ENCODE results near the gene GABBR2. TPM values are rescaled to one million over a fixed set of nuclear protein-coding genes. Genes with fewer than 3 reads are reported as not detected.

GABBR2 gene
- total and polyA plus RNA-seq, 5 experiments from 2014 or later = not detected

GRCh38 chr9:98738741-98739140, 30.0 kb upstream of the GABBR2 start:
- POLR2A ChIA-PET = no interaction called here
- DNase-seq (no peak), ATAC-seq (no peak)
- Mint-ChIP-seq H3K27ac (peak overlapping the region in 1 of 10 donors; percentile 21), H3K4me1 (no peaks in the 10 kb centered on the region), H3K9me3 (peaks cover 0 to 17% (median 5%) of the 10 kb centered on the region in 9 donors), H3K4me3 (no peak overlapping the region), H3K36me3 (peaks cover 19 to 63% (median 56%) of the 10 kb centered on the region in 3 donors), H3K27me3 (no peaks in the 10 kb centered on the region)

- POLR2A ChIA-PET = no interaction called here
- H3K4me3 Mint-ChIP-seq = no peak overlapping the region
- H3K27me3 Mint-ChIP-seq = no peaks in the 10 kb centered on the region
- H3K36me3 Mint-ChIP-seq = peaks cover 19 to 61% (median 42%) of the 10 kb centered on the region in 3 donors
- ATAC-seq (no peak), DNase-seq (no peak)
- H3K4me1 Mint-ChIP-seq = no peaks in the 10 kb centered on the region
- no peak overlapping the region for H3K27ac Mint-ChIP-seq
- peaks cover 0 to 17% (median 5%) of the 10 kb centered on the region in 9 donors for H3K9me3 Mint-ChIP-seq
These were observed 27.5 kb upstream of the GABBR2 start for GRCh38 chr9:98736226-98736625.

GRCh38 chr9:98732801-98733200, 24.1 kb upstream of the GABBR2 start:
- H3K27ac Mint-ChIP-seq = no peak overlapping the region
- peaks cover 0 to under 1% (median 0%) of the 10 kb centered on the region in 9 donors for H3K9me3 Mint-ChIP-seq
- POLR2A ChIA-PET = no interaction called here
- peaks cover 5 to 36% (median 19%) of the 10 kb centered on the region in 3 donors for H3K36me3 Mint-ChIP-seq
- no peak for DNase-seq
- H3K4me3 Mint-ChIP-seq = no peak overlapping the region
- H3K27me3 Mint-ChIP-seq = no peaks in the 10 kb centered on the region
- H3K4me1 Mint-ChIP-seq = no peaks in the 10 kb centered on the region
- no peak for ATAC-seq

GRCh38 chr9:98732091-98732490, 23.4 kb upstream of the GABBR2 start:
- no peak overlapping the region for H3K4me3 Mint-ChIP-seq
- no peak for ATAC-seq
- H3K9me3 Mint-ChIP-seq = no peaks in the 10 kb centered on the region
- peaks cover 0 to 4% (median 0%) of the 10 kb centered on the region in 5 donors for H3K27me3 Mint-ChIP-seq
- POLR2A ChIA-PET = no interaction called here
- DNase-seq = no peak
- H3K27ac Mint-ChIP-seq = peak overlapping the region in 2 of 10 donors; percentile 29 to 73
- H3K4me1 Mint-ChIP-seq = peaks cover 0 to 2% (median 0%) of the 10 kb centered on the region in 4 donors
- H3K36me3 Mint-ChIP-seq = peaks cover 0 to 29% (median 12%) of the 10 kb centered on the region in 3 donors

GRCh38 chr9:98730871-98731270, 22.1 kb upstream of the GABBR2 start:
- POLR2A ChIA-PET = no interaction called here
- H3K4me3 Mint-ChIP-seq = no peak overlapping the region
- H3K27ac Mint-ChIP-seq = no peak overlapping the region
- peaks cover 0 to 17% (median 1%) of the 10 kb centered on the region in 3 donors for H3K36me3 Mint-ChIP-seq
- H3K4me1 Mint-ChIP-seq = peaks cover 0 to 13% (median 0%) of the 10 kb centered on the region in 4 donors
- DNase-seq = no peak
- no peak for ATAC-seq
- H3K9me3 Mint-ChIP-seq = no peaks in the 10 kb centered on the region
- peaks cover 0 to 11% (median 2%) of the 10 kb centered on the region in 5 donors for H3K27me3 Mint-ChIP-seq

GRCh38 chr9:98728500-98728899, 19.8 kb upstream of the GABBR2 start:
- no peak overlapping the region for H3K4me3 Mint-ChIP-seq
- POLR2A ChIA-PET = no interaction called here
- DNase-seq (no peak), ATAC-seq (no peak)
- peaks cover 0 to 13% (median 0%) of the 10 kb centered on the region in 4 donors for H3K4me1 Mint-ChIP-seq
- H3K27ac Mint-ChIP-seq = no peak overlapping the region
- peaks cover 0 to 11% (median 4%) of the 10 kb centered on the region in 9 donors for H3K9me3 Mint-ChIP-seq
- H3K36me3 Mint-ChIP-seq = peaks cover 0 to 10% (median under 1%) of the 10 kb centered on the region in 3 donors
- peaks cover 4 to 23% (median 14%) of the 10 kb centered on the region in 5 donors for H3K27me3 Mint-ChIP-seq

GRCh38 chr9:98727428-98727827, 18.7 kb upstream of the GABBR2 start:
- H3K36me3 Mint-ChIP-seq = peaks cover 0 to 18% (median 0%) of the 10 kb centered on the region in 3 donors
- peaks cover 0 to 13% (median 0%) of the 10 kb centered on the region in 4 donors for H3K4me1 Mint-ChIP-seq
- no peak for ATAC-seq
- peaks cover 0 to 18% (median 4%) of the 10 kb centered on the region in 9 donors for H3K9me3 Mint-ChIP-seq
- POLR2A ChIA-PET = no interaction called here
- no peak overlapping the region for H3K4me3 Mint-ChIP-seq
- H3K27ac Mint-ChIP-seq = no peak overlapping the region
- peaks cover 11 to 34% (median 19%) of the 10 kb centered on the region in 5 donors for H3K27me3 Mint-ChIP-seq
- DNase-seq = no peak

GRCh38 chr9:98726735-98727134, 18.0 kb upstream of the GABBR2 start:
- H3K4me1 Mint-ChIP-seq = peaks cover 0 to 13% (median 0%) of the 10 kb centered on the region in 4 donors
- DNase-seq (no peak), ATAC-seq (no peak)
- H3K27me3 Mint-ChIP-seq = peaks cover 14 to 41% (median 20%) of the 10 kb centered on the region in 5 donors
- POLR2A ChIA-PET = no interaction called here
- no peak overlapping the region for H3K27ac Mint-ChIP-seq
- no peak overlapping the region for H3K4me3 Mint-ChIP-seq
- peaks cover 0 to 18% (median 0%) of the 10 kb centered on the region in 3 donors for H3K36me3 Mint-ChIP-seq
- peaks cover 0 to 18% (median 4%) of the 10 kb centered on the region in 9 donors for H3K9me3 Mint-ChIP-seq

GRCh38 chr9:98724810-98725530, 16.2 kb upstream of the GABBR2 start:
- no peak overlapping the region for H3K4me3 Mint-ChIP-seq
- no peak overlapping the region for H3K27ac Mint-ChIP-seq
- H3K36me3 Mint-ChIP-seq = peaks cover 0 to 18% (median 0%) of the 10 kb centered on the region in 3 donors
- DNase-seq = no peak
- peaks cover 20 to 47% (median 21%) of the 10 kb centered on the region in 5 donors for H3K27me3 Mint-ChIP-seq
- POLR2A ChIA-PET = no interaction called here
- ATAC-seq = no peak
- peaks cover 0 to 18% (median 4%) of the 10 kb centered on the region in 9 donors for H3K9me3 Mint-ChIP-seq
- peaks cover 0 to 13% (median 0%) of the 10 kb centered on the region in 4 donors for H3K4me1 Mint-ChIP-seq

- H3K4me3 Mint-ChIP-seq = no peak overlapping the region
- no peak for DNase-seq
- peaks cover 26 to 47% (median 29%) of the 10 kb centered on the region in 5 donors for H3K27me3 Mint-ChIP-seq
- ATAC-seq = no peak
- POLR2A ChIA-PET = no interaction called here
- H3K4me1 Mint-ChIP-seq = peaks cover 0 to 7% (median 0%) of the 10 kb centered on the region in 4 donors
- H3K36me3 Mint-ChIP-seq = peaks cover 0 to 18% (median 0%) of the 10 kb centered on the region in 3 donors
- H3K9me3 Mint-ChIP-seq = peaks cover 0 to 31% (median 4%) of the 10 kb centered on the region in 9 donors
- no peak overlapping the region for H3K27ac Mint-ChIP-seq
These were observed 12.9 kb upstream of the GABBR2 start for GRCh38 chr9:98721643-98722042.

GRCh38 chr9:98720402-98720801, 11.7 kb upstream of the GABBR2 start:
- Mint-ChIP-seq H3K36me3 (peaks cover 0 to 18% (median 0%) of the 10 kb centered on the region in 3 donors), H3K4me3 (no peak overlapping the region), H3K9me3 (peaks cover 0 to 31% (median 4%) of the 10 kb centered on the region in 9 donors), H3K4me1 (no peaks in the 10 kb centered on the region), H3K27me3 (peaks cover 26 to 57% (median 35%) of the 10 kb centered on the region in 5 donors), H3K27ac (peak overlapping the region in 1 of 10 donors; percentile 20)
- POLR2A ChIA-PET = no interaction called here
- no peak for ATAC-seq
- no peak for DNase-seq

GRCh38 chr9:98719055-98719454, 10.3 kb upstream of the GABBR2 start:
- POLR2A ChIA-PET = no interaction called here
- ATAC-seq (no peak), DNase-seq (no peak)
- H3K27me3 Mint-ChIP-seq = peaks cover 22 to 56% (median 29%) of the 10 kb centered on the region in 5 donors
- peaks cover 0 to 13% (median 0%) of the 10 kb centered on the region in 3 donors for H3K36me3 Mint-ChIP-seq
- H3K4me1 Mint-ChIP-seq = no peaks in the 10 kb centered on the region
- H3K4me3 Mint-ChIP-seq = no peak overlapping the region
- peaks cover 0 to 26% (median 3%) of the 10 kb centered on the region in 9 donors for H3K9me3 Mint-ChIP-seq
- H3K27ac Mint-ChIP-seq = no peak overlapping the region

GRCh38 chr9:98714833-98715232, 6.1 kb upstream of the GABBR2 start:
- POLR2A ChIA-PET = no interaction called here
- H3K9me3 Mint-ChIP-seq = peaks cover 0 to 14% (median 0%) of the 10 kb centered on the region in 9 donors
- ATAC-seq = no peak
- peaks cover 0 to 2% (median 0%) of the 10 kb centered on the region in 3 donors for H3K36me3 Mint-ChIP-seq
- H3K4me3 Mint-ChIP-seq = no peak overlapping the region
- DNase-seq = no peak
- peaks cover 0 to 1% (median 0%) of the 10 kb centered on the region in 4 donors for H3K4me1 Mint-ChIP-seq
- no peak overlapping the region for H3K27ac Mint-ChIP-seq
- H3K27me3 Mint-ChIP-seq = peaks cover 23 to 53% (median 45%) of the 10 kb centered on the region in 5 donors

Data from naive thymus-derived CD8-positive, alpha-beta T cell (primary cell).